COR-L47 (cell line): Measurements from ENCODE around the gene PTAFR.

ENCODE experiments used
- DNase-seq: peaks from one replicate; lab custom pipeline; 2025; lab: John Stamatoyannopoulos, UW

Gene PTAFR

GRCh38 chr1:28118640-28119307, 57.7 kb downstream of the PTAFR start:
- no peak for DNase-seq

DNA sequence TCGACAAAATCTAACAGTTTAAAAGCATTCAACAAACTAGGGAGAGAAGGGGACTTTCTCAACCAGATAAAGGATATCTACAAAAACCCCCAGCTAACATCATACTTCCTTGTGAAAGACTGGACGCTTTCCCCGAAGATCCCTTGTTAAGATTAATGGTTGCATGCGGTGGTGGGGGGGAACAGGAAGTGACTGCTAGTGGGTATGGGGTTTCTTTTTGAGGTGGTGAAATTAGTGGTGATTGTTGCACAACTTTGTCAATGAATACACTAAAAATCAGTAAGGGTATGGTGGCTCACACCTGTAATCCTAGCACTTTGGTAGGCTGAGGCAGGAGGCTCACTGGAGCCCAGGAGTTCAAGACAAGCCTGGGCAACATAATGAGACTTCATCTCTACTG, 61.2 kb downstream of the PTAFR start:
- DNase-seq, result no peak

DNA sequence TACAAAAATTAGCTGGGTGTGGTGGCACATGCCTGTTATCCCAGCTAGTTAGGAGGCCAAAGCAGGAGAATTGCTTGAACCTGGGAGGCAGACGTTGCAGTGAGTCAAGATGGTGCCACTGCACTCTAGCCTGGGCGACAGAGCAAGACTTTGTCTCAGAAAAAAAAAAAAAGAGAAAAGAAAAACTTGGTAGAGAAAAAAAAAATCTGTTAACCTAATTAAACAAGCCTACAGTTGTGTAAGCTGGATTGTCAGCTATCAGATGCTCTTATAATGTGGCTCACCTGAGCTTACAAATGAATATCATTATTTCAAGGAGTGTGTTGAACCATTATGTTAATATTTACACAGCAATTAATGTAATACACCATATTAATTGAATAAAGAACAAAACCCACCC, 61.6 kb downstream of the PTAFR start:
- no peak for DNase-seq

- DNase-seq, result no peak
Measured at GRCh38 chr1:28113242-28113572, 63.3 kb downstream of the PTAFR start.

DNA sequence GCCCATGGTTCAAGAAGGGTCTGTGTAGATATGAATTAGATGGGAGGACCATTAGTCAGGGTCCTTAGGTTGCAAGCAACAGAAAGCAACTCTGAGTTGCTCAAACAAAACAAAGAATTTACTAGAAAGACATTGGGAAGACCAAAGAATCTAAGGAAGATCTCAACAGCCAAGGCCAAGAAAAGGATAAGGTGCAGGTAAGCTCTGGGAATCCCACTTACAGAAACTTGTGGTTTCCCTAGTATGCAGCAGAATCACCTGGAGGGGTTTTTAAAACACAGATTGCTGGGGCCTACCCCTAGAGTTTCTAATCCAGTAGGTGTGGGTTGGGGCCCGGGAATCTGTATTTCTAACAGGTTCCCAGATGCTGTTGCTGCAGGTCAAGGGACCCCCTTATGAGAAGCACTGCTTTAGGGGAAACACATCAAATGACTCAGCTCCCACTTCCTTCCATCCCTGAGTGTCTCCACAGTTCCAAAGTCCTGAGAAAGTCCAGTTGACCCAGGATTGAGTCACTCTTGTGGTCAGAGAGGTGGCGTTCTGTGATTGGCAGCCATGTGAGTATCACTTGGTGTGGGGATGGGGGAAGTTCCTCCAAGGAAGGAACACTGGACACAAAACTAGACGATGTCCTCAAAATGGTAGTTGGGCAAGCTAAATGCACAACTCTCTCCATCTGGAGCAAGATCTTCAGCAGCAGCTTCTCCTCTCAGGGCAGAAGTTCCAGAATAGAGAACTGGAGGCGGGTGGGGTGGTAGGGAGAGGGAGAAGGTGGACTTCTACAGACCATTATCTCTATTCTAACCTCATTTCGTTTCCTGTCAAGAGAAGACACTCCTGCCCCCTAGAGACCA, 63.9 kb downstream of the PTAFR start:
- DNase-seq, result no peak

- no peak for DNase-seq
Measured at GRCh38 chr1:28111157-28111556, 65.3 kb downstream of the PTAFR start.

DNA sequence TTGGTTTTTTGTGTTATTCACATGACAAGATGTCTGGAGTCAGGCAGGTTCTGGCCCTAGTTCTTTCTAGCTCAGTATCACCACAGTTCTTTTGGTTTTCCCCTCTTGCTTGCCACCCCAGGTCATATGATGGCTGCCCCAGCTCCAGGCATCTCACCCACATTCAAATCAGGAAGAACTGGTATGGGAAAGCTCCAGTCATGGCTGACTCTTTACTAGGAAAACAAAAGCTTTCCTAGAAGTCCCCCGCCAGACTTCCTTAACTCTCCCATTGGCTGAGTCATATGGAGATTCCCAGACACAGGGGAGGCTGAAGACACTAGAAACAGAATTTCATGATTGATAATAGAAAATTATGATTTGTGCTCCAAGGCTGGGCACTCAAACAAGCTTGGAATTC, 65.9 kb downstream of the PTAFR start:
- DNase-seq, result no peak

DNA sequence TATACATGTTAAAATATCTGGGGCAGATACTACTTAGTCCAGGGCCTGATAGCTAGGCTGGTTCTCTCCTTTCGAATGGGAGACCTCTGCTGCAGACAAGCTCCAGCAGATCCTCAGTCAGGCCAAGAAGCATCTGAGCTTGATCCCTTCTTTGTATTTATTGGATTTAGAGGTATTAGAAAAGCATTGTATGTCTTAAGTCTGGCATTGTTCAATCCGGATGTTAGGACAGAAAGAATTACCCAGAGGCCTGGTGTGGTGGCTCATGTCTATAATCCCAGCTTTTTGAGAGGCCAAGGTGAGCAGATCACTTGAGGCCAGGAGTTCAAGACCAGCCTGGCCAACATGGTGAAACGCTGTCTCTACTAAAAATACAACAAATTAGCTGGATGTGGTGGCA, 66.9 kb downstream of the PTAFR start:
- DNase-seq, result no peak

DNA sequence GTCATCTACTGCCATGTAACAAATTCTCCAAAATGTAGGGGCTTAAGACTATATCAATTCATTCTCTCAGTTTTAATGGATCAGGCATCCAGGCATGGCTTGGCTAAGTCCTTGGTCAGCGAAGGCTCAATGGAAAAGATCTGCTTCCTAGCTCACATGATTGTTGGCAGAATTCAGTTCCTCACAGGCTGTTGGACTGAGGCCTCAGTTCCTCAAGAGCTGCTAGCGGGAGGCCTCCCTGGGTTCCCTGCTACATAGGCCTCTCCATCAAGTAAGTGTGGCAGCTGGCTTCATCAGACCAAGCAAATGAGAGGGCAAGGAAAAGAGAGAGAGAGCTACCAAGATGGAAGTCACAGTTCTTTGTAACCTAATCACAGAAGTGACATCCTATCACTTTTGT, 68.5 kb downstream of the PTAFR start:
- no peak for DNase-seq

DNA sequence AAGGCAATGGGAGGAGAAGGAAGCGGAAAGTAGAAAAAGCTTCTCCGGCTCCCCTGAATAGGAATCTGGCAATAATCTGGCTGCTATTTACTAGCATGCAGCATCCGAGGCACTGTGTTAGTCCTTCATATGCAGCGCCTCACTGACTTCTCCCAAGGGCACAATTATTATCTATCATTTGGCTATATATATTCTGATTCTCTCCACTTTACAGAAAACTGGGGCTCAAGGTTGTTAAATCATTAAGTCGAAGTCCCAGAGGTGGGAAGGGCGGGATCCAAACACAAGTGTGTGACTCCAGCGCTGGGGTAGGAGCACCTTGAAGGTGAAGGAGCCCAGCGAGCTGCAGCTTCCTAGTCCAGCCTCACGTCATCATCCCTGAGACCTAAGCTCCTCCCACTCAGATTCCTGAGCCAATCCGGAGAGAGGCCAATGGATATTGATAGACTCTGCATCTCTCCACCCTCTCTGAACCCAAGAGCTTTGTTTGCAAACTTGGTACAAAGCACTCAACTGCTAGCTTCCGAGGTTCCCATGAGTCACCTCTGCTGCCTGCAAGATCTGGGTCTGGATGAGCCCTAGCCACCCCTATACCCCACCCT, 71.5 kb downstream of the PTAFR start:
- DNase-seq, result no peak

DNA sequence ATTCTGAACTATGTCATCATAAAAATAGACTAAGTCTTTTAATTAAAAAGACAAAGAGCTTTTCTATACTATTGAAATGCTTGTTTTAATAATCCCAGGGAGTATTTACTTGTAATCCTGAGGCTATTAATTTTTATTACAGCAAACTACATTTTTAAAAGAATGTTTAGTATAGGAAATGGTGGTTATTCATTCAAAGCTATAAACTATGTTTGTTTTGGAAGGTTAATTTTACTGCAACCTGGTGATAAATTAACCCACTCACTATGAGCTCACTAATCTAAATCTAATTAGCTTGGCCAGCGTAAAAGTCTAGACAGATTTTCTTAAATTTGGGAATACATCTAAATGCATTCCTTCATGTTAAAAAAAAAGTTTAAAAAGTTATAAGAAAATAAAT, 74.3 kb downstream of the PTAFR start:
- DNase-seq, result no peak

- DNase-seq, result no peak
Measured at GRCh38 chr1:28099050-28099769, 77.3 kb downstream of the PTAFR start.
